Astrocyte of the spinal cord (primary cell): Measurements from ENCODE around the gene MGME1.

ENCODE experiments used
- DNase-seq: peaks from one replicate; pipeline ENCODE4 v3.0.0; 2011; ENCODE audit warnings: low read depth, low spot score
- H3K4me3 ChIP-seq: 2 replicates; pipeline ENCODE4 v1.5.1; 2011; ENCODE audit warnings: low read depth, mild to moderate bottlenecking, low read length, moderate library complexity
- in situ Hi-C: cut with HindIII; loops from 2 replicates; pipeline ENCODE4 v1.10.0; 2017; ENCODE audit warnings: low sequenced_read_pairs
- TF ChIP-seq, protein P1 (sequence below): IDR thresholded peaks from 2 replicates; pipeline ENCODE4 v1.5.1; 2012; ENCODE audit warnings: low read depth, mild to moderate bottlenecking, low read length, inconsistent platforms

The MGME1 gene

DNA sequence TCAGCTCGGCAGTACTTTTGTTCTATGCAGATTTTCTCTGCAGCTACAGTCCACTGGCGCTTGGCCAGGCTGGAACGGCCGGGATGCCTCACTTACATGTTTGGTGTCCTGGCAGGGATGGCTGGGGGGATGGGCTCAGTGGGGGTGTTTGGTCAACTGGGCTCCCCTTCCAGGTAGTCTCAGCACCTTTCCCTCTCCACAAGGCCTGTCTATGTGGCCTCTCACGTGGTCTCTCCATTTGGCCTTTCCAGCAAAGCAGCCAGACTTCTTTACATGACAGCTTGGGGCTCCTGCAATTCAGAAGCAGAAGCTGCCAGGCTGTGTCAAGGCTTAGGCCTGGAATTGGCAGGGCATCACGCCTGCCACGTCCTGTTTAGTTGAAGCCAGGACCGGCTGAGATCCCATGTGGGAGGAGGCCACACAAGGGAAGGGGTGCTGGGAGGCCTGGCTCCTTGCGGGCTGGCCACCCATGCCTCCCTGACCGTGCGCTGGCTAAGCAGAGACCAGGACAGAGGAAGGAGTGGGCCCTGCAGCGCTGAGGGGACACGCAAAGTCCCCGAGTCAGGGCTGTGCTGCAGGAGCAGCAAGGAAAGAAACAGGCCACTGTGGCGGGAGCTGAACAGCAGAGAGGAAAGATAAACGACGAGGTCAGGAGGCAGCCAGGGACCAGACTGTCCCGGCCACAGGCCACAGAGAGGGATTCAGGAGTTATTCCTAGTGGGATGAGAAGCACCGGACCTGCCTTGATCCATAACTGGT lies 38.9 kb downstream of the MGME1 start:
- no peak for DNase-seq
- in situ Hi-C loops = no loop called here
- H3K4me3 ChIP-seq = no peak overlapping the region
- TF ChIP-seq, protein P1, sequence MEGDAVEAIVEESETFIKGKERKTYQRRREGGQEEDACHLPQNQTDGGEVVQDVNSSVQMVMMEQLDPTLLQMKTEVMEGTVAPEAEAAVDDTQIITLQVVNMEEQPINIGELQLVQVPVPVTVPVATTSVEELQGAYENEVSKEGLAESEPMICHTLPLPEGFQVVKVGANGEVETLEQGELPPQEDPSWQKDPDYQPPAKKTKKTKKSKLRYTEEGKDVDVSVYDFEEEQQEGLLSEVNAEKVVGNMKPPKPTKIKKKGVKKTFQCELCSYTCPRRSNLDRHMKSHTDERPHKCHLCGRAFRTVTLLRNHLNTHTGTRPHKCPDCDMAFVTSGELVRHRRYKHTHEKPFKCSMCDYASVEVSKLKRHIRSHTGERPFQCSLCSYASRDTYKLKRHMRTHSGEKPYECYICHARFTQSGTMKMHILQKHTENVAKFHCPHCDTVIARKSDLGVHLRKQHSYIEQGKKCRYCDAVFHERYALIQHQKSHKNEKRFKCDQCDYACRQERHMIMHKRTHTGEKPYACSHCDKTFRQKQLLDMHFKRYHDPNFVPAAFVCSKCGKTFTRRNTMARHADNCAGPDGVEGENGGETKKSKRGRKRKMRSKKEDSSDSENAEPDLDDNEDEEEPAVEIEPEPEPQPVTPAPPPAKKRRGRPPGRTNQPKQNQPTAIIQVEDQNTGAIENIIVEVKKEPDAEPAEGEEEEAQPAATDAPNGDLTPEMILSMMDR = no peak

DNA sequence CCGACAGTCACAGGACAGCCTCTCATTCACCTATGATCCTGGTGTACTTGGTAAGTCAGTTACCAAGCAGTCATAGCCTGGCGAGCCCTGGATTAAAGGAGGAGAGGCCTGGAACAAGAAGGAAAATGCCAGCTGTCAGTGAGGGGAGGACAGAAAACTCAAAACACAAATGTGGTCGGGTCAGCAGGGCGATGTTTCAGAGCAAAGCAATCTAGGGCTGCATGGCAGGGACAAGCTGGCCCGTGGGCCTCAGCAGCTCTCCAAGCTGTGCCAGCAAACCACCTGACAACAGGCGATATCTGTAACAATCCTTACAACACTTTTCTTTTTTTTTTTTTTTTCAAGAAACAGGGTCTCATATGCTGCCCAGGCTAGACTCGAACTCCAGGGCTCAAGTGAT lies 40.3 kb downstream of the MGME1 start:
- in situ Hi-C loops = no loop called here
- H3K4me3 ChIP-seq = no peak overlapping the region
- TF ChIP-seq, protein P1 = no peak
- DNase-seq = no peak

DNA sequence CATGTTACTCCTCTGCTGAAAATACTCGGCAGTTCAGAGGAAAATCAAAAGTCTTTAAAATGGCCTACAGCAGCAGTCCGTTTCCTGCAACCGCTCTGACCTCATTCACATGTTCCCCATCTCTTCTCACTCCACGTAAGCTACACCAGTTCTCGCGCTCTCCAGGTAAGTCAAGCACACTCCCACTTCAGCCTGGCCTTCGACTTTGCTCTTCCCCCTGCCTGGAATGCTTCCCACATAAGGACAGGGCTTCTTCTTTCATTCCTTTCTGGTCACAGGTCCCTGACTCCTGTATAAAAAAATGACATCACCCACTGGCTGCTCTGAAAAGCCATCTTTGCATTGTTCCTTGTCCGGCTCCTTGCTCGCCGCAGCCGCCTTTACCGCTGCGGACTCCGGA lies 42.7 kb downstream of the MGME1 start:
- H3K4me3 ChIP-seq = no peak overlapping the region
- TF ChIP-seq, protein P1 = no peak
- in situ Hi-C loops = no loop called here
- no peak for DNase-seq

DNA sequence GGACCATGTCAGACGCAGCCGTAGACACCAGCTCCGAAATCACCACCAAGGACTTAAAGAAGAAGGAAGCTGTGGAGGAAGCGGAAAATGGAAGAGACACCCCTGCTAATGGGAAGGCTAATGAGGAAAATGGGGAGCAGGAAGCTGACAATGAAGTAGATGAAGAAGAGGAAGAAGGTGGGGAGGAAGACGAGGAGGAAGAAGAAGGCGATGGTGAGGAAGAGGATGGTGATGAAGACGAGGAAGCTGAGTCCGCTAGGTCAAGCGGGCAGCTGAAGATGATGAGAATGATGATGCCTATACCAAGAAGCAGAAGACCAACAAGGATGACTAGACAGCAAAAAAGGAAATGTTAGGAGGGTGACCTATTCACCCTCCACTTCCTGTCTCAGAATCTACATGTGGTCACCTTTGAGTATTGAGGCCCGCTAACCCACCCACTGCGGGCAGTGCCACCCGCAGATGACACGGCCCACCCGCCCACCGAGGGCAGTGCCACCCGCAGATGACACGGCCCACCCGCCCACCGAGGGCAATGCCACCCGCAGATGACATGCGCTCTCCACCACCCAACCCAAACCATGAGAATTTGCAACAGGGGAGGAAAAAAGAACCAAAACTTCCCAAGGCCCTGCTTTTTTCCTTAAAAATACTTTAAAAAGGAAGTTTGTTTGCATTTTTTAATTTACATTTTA lies 43.3 kb downstream of the MGME1 start:
- in situ Hi-C loops = no loop called here
- TF ChIP-seq, protein P1 = no peak

DNA sequence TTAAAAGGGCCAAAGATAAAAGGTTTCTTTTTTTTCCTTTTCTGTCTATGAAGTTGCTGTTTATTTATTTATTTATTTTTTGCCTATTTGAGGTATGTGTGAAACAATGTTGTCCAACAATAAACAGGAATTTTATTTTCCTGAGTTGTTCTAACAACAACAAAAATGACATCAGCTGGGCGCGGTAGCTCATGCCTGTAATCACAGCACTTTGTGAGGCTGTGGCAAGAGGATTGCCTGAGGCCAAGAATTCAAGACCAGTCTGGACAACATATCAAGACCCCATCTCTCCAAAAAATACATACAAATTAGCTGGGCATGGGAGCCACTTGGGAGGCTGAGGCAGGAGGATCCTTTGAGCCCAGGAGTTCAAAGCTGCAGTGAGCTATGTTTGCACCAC lies 44.1 kb downstream of the MGME1 start:
- H3K4me3 ChIP-seq = no peak overlapping the region
- no peak for DNase-seq
- TF ChIP-seq, protein P1 = no peak
- in situ Hi-C loops = no loop called here

More for the DNA sequence above, 43.3 kb downstream of the MGME1 start:
- no peak overlapping the region for H3K4me3 ChIP-seq
- no peak for DNase-seq

DNA sequence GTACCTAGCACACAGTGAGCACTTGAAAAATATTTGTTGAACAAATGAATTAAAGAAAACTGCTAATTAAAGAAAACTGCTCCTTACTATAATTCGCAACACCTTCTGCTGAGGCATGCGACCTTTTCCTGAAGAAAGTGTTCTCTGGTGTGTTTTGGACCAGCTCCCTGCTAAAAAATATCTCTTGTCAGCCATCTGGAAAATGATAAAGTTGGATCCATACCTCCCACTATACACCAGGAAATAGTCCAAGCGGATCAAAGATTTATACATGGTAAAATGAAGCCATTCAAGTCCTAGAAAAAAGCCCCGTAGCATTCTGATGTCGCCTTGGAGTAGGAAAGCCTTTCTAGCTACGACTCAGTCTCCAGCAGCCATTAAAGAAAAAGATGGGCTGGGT lies 45.6 kb downstream of the MGME1 start:
- DNase-seq = no peak
- TF ChIP-seq, protein P1 = no peak
- H3K4me3 ChIP-seq = no peak overlapping the region
- in situ Hi-C loops = no loop called here
